ENCODE measurements around the gene GPR162. TPM values are rescaled to one million over a fixed set of nuclear protein-coding genes. Genes with fewer than 3 reads are reported as not detected.

Gene GPR162
- total and polyA plus RNA-seq, 10 of the 15 experiments (the other 5 are each of a cell fraction or from before 2014, with no cell fraction given), result not detected

DNA sequence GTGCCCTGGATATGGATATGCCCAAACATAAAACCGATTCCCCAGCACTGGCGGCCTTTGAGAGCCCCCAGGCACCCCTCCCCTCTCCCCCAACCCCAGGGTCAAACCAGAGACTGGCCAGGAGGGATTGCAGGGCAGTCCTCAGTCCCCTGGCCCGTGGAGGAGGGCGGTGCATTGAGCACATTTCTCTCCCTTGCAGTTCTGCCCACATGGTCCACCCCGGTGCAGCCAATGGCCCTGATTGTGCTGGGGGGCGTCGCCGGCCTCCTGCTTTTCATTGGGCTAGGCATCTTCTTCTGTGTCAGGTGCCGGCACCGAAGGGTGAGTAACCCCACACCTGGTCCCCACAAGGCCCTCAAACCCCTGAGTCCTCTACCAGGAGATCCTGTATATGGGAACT lies 3.4 kb upstream of the GPR162 start (continued):
- TF ChIP-seq, protein P1, sequence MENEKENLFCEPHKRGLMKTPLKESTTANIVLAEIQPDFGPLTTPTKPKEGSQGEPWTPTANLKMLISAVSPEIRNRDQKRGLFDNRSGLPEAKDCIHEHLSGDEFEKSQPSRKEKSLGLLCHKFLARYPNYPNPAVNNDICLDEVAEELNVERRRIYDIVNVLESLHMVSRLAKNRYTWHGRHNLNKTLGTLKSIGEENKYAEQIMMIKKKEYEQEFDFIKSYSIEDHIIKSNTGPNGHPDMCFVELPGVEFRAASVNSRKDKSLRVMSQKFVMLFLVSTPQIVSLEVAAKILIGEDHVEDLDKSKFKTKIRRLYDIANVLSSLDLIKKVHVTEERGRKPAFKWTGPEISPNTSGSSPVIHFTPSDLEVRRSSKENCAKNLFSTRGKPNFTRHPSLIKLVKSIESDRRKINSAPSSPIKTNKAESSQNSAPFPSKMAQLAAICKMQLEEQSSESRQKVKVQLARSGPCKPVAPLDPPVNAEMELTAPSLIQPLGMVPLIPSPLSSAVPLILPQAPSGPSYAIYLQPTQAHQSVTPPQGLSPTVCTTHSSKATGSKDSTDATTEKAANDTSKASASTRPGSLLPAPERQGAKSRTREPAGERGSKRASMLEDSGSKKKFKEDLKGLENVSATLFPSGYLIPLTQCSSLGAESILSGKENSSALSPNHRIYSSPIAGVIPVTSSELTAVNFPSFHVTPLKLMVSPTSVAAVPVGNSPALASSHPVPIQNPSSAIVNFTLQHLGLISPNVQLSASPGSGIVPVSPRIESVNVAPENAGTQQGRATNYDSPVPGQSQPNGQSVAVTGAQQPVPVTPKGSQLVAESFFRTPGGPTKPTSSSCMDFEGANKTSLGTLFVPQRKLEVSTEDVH (IDR thresholded peaks at IDR 0.05; ENCODE audit: low read depth, partially characterized antibody), result no peak
- TF ChIP-seq ESRRA (IDR thresholded peaks at IDR 0.05; ENCODE audit: low read length) (no peak), HDAC2 (IDR thresholded peaks at IDR 0.05) (no peak), NBN (IDR thresholded peaks at IDR 0.05) (no peak)
- TF ChIP-seq, protein P2, sequence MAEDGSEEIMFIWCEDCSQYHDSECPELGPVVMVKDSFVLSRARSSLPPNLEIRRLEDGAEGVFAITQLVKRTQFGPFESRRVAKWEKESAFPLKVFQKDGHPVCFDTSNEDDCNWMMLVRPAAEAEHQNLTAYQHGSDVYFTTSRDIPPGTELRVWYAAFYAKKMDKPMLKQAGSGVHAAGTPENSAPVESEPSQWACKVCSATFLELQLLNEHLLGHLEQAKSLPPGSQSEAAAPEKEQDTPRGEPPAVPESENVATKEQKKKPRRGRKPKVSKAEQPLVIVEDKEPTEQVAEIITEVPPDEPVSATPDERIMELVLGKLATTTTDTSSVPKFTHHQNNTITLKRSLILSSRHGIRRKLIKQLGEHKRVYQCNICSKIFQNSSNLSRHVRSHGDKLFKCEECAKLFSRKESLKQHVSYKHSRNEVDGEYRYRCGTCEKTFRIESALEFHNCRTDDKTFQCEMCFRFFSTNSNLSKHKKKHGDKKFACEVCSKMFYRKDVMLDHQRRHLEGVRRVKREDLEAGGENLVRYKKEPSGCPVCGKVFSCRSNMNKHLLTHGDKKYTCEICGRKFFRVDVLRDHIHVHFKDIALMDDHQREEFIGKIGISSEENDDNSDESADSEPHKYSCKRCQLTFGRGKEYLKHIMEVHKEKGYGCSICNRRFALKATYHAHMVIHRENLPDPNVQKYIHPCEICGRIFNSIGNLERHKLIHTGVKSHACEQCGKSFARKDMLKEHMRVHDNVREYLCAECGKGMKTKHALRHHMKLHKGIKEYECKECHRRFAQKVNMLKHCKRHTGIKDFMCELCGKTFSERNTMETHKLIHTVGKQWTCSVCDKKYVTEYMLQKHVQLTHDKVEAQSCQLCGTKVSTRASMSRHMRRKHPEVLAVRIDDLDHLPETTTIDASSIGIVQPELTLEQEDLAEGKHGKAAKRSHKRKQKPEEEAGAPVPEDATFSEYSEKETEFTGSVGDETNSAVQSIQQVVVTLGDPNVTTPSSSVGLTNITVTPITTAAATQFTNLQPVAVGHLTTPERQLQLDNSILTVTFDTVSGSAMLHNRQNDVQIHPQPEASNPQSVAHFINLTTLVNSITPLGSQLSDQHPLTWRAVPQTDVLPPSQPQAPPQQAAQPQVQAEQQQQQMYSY (CRISPR knock-in tag; IDR thresholded peaks at IDR 0.05), result no peak
- TF ChIP-seq, protein P3, sequence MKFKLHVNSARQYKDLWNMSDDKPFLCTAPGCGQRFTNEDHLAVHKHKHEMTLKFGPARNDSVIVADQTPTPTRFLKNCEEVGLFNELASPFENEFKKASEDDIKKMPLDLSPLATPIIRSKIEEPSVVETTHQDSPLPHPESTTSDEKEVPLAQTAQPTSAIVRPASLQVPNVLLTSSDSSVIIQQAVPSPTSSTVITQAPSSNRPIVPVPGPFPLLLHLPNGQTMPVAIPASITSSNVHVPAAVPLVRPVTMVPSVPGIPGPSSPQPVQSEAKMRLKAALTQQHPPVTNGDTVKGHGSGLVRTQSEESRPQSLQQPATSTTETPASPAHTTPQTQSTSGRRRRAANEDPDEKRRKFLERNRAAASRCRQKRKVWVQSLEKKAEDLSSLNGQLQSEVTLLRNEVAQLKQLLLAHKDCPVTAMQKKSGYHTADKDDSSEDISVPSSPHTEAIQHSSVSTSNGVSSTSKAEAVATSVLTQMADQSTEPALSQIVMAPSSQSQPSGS (IDR thresholded peaks at IDR 0.05; ENCODE audit: low read length), result no peak

Measured in GM12878 (cell line).